Measurements from ENCODE around the gene SOX10. TPM values are rescaled to one million over a fixed set of nuclear protein-coding genes. Genes with fewer than 3 reads are reported as not detected.
A peak's percentile ranks its signal among the peaks of the same experiment; 100 is the strongest.

Gene SOX10
- total and polyA plus RNA-seq, 7 experiments from 2014 or later: not detected

DNA sequence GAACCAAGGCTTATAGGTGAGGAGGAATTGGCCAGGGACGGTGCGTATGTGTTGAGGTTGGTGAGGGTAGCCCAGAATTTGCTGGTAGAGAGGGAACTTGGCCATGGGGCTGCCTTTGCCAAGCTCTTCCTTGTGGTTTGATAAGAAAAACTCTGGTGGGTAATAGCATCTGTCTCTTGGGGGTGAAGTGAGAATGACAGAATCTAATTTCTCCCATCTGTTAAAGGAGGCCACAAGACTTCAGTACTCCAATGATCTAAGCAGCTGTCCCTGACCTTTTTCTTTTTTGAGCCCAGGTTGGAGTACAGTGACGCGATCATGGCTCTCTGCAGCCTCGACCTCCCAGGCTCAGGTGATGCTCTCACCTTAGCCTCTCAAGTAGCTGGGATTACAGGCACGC, 36.9 kb upstream of the SOX10 start:
- Mint-ChIP-seq H3K27me3 (no peaks in the 10 kb centered on the region), H3K27ac (peak overlapping the region in 1 of 9 donors; percentile 48), H3K36me3 (peaks cover 0 to 6% (median 0%) of the 10 kb centered on the region in 5 donors), H3K4me1 (peaks cover 0 to 7% (median 0%) of the 10 kb centered on the region in 7 donors), H3K4me3 (no peak overlapping the region), H3K9me3 (no peaks in the 10 kb centered on the region)
- intact Hi-C loops (cut with micrococcal nuclease): no loop called here
- Histone ChIP-seq H3K4me3 (ENCODE audit: low read length) (no peak overlapping the region), H3K9me3 (ENCODE audit: control insufficient read depth in 2 of 3, low read length in 3 of 3) (no peaks in the 10 kb centered on the region), H3K27ac (ENCODE audit: low read depth, low read length) (no peak overlapping the region), H3K4me1 (ENCODE audit: control insufficient read depth in 2 of 2, insufficient read depth in 2 of 2, low read length in 2 of 2) (no peaks in the 10 kb centered on the region), H3K36me3 (ENCODE audit: control insufficient read depth in 2 of 3, insufficient read depth in 3 of 3, low read length in 3 of 3) (no peaks in the 10 kb centered on the region), H3K27me3 (ENCODE audit: control insufficient read depth in 2 of 2, insufficient read depth in 2 of 2, low read length in 2 of 2) (no peaks in the 10 kb centered on the region)
- POLR2A ChIA-PET: no interaction called here
- DNase-seq: no peak
- CTCF ChIA-PET: no interaction called here
- no peak for ATAC-seq

- POLR2A ChIA-PET: no interaction called here
- ATAC-seq (no peak), DNase-seq (no peak)
- peak overlapping the region in 2 of 9 donors; percentile 4 to 71 for H3K27ac Mint-ChIP-seq
- no peaks in the 10 kb centered on the region for H3K27me3 Mint-ChIP-seq
- Histone ChIP-seq H3K4me3 (ENCODE audit: low read length) (no peak overlapping the region), H3K27ac (ENCODE audit: low read depth, low read length) (no peak overlapping the region), H3K27me3 (ENCODE audit: control insufficient read depth in 2 of 2, insufficient read depth in 2 of 2, low read length in 2 of 2) (no peaks in the 10 kb centered on the region), H3K9me3 (ENCODE audit: control insufficient read depth in 2 of 3, low read length in 3 of 3) (no peaks in the 10 kb centered on the region), H3K36me3 (ENCODE audit: control insufficient read depth in 2 of 3, insufficient read depth in 3 of 3, low read length in 3 of 3) (no peaks in the 10 kb centered on the region), H3K4me1 (ENCODE audit: control insufficient read depth in 2 of 2, insufficient read depth in 2 of 2, low read length in 2 of 2) (no peaks in the 10 kb centered on the region)
- H3K4me3 Mint-ChIP-seq: no peak overlapping the region
- no peaks in the 10 kb centered on the region for H3K9me3 Mint-ChIP-seq
- intact Hi-C loops (cut with micrococcal nuclease): no loop called here
- CTCF ChIA-PET: no interaction called here
- H3K4me1 Mint-ChIP-seq: peaks cover 0 to 7% (median 0%) of the 10 kb centered on the region in 7 donors
- H3K36me3 Mint-ChIP-seq: no peaks in the 10 kb centered on the region
Measured at GRCh38 chr22:38018938-38019827, 34.8 kb upstream of the SOX10 start.

DNA sequence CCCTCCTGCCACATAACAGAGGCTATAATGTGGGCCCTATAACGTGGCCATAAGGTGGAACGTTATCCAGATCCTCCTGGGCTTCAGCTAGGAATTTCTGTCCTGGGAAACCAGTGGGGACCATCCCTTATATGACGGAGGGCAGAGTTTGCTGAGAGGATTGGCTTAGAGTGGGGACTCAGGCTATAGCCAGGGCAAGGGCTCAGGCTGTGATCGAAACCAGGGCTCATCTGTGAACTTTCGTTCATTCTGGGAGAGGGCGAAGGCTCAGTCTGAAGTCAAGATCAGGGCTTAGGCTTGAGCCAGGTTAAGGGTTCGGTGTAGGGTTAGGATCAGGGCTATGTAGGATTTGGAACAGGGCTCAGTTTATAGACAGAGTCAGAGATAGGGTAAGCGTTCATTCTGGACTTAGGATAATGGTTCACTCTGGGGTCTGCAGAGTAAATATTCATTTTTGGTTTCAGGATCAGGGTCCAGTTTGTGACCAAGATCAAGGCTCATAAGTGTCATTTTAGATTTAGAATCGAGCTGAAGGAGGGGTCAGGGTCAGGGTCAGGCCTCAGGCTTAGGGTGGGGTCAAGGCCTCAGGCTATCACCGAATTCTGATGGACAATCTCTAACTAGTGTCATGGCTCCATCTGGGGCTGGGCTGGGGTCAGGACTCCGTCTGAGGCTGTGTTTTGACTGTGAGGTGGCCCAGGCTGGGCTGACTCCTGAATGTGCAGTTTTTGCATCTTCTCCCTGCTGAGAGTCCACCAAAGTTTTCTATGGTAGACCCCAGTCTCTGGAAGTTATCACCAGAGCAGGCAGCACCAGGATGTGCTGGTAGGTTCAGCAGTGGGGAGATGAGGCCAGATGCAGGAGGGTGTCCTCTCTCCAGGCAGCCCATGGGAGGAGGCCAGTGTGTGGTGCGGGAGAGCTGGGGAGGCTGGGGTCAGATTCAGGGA, 33.9 kb upstream of the SOX10 start:
- POLR2A ChIA-PET: no interaction called here
- Mint-ChIP-seq H3K27ac (peak overlapping the region in 2 of 9 donors; percentile 46 to 71), H3K9me3 (no peaks in the 10 kb centered on the region), H3K27me3 (no peaks in the 10 kb centered on the region), H3K36me3 (no peaks in the 10 kb centered on the region), H3K4me3 (no peak overlapping the region), H3K4me1 (peaks cover 0 to 7% (median 0%) of the 10 kb centered on the region in 7 donors)
- ATAC-seq: no peak
- CTCF ChIA-PET: no interaction called here
- Histone ChIP-seq H3K27me3 (ENCODE audit: control insufficient read depth in 2 of 2, insufficient read depth in 2 of 2, low read length in 2 of 2) (no peaks in the 10 kb centered on the region), H3K27ac (ENCODE audit: low read depth, low read length) (no peak overlapping the region), H3K4me1 (ENCODE audit: control insufficient read depth in 2 of 2, insufficient read depth in 2 of 2, low read length in 2 of 2) (no peaks in the 10 kb centered on the region), H3K9me3 (ENCODE audit: control insufficient read depth in 2 of 3, low read length in 3 of 3) (no peaks in the 10 kb centered on the region), H3K4me3 (ENCODE audit: low read length) (no peak overlapping the region), H3K36me3 (ENCODE audit: control insufficient read depth in 2 of 3, insufficient read depth in 3 of 3, low read length in 3 of 3) (no peaks in the 10 kb centered on the region)
- DNase-seq: no peak
- intact Hi-C loops (cut with micrococcal nuclease): no loop called here

- Histone ChIP-seq H3K9me3 (ENCODE audit: control insufficient read depth in 2 of 3, low read length in 3 of 3) (no peaks in the 10 kb centered on the region), H3K27ac (ENCODE audit: low read depth, low read length) (no peak overlapping the region), H3K4me1 (ENCODE audit: control insufficient read depth in 2 of 2, insufficient read depth in 2 of 2, low read length in 2 of 2) (no peaks in the 10 kb centered on the region), H3K4me3 (ENCODE audit: low read length) (no peak overlapping the region), H3K27me3 (ENCODE audit: control insufficient read depth in 2 of 2, insufficient read depth in 2 of 2, low read length in 2 of 2) (no peaks in the 10 kb centered on the region), H3K36me3 (ENCODE audit: control insufficient read depth in 2 of 3, insufficient read depth in 3 of 3, low read length in 3 of 3) (no peaks in the 10 kb centered on the region)
- peaks cover 0 to 7% (median 0%) of the 10 kb centered on the region in 7 donors for H3K4me1 Mint-ChIP-seq
- H3K36me3 Mint-ChIP-seq: no peaks in the 10 kb centered on the region
- no peak for DNase-seq
- ATAC-seq: no peak
- no peaks in the 10 kb centered on the region for H3K27me3 Mint-ChIP-seq
- CTCF ChIA-PET: no interaction called here
- no peaks in the 10 kb centered on the region for H3K9me3 Mint-ChIP-seq
- intact Hi-C loops (cut with micrococcal nuclease): no loop called here
- no peak overlapping the region for H3K4me3 Mint-ChIP-seq
- H3K27ac Mint-ChIP-seq: no peak overlapping the region
- POLR2A ChIA-PET: no interaction called here
Measured at GRCh38 chr22:38017272-38017920, 33.0 kb upstream of the SOX10 start.

- Histone ChIP-seq H3K4me3 (ENCODE audit: low read length) (no peak overlapping the region), H3K36me3 (ENCODE audit: control insufficient read depth in 2 of 3, insufficient read depth in 3 of 3, low read length in 3 of 3) (no peaks in the 10 kb centered on the region), H3K9me3 (ENCODE audit: control insufficient read depth in 2 of 3, low read length in 3 of 3) (no peaks in the 10 kb centered on the region), H3K27me3 (ENCODE audit: control insufficient read depth in 2 of 2, insufficient read depth in 2 of 2, low read length in 2 of 2) (no peaks in the 10 kb centered on the region), H3K4me1 (ENCODE audit: control insufficient read depth in 2 of 2, insufficient read depth in 2 of 2, low read length in 2 of 2) (no peaks in the 10 kb centered on the region), H3K27ac (ENCODE audit: low read depth, low read length) (no peak overlapping the region)
- H3K36me3 Mint-ChIP-seq: no peaks in the 10 kb centered on the region
- DNase-seq (no peak), ATAC-seq (no peak)
- ChIA-PET POLR2A (no interaction called here), CTCF (no interaction called here)
- H3K4me1 Mint-ChIP-seq: peaks cover 0 to 7% (median 0%) of the 10 kb centered on the region in 7 donors
- no peaks in the 10 kb centered on the region for H3K9me3 Mint-ChIP-seq
- no peaks in the 10 kb centered on the region for H3K27me3 Mint-ChIP-seq
- intact Hi-C loops (cut with micrococcal nuclease): no loop called here
- H3K27ac Mint-ChIP-seq: no peak overlapping the region
- H3K4me3 Mint-ChIP-seq: no peak overlapping the region
Measured at GRCh38 chr22:38016182-38017151, 32.1 kb upstream of the SOX10 start.

- POLR2A ChIA-PET: no interaction called here
- Mint-ChIP-seq H3K36me3 (no peaks in the 10 kb centered on the region), H3K4me3 (no peak overlapping the region), H3K27ac (no peak overlapping the region), H3K27me3 (no peaks in the 10 kb centered on the region), H3K9me3 (no peaks in the 10 kb centered on the region), H3K4me1 (peaks cover 0 to 7% (median 0%) of the 10 kb centered on the region in 7 donors)
- no peaks in the 10 kb centered on the region for H3K27me3 ChIP-seq (ENCODE audit: control insufficient read depth in 2 of 2, insufficient read depth in 2 of 2, low read length in 2 of 2)
- peaks cover 0 to 9% of the 10 kb centered on the region in 2 donors for H3K4me1 ChIP-seq (ENCODE audit: control insufficient read depth in 2 of 2, insufficient read depth in 2 of 2, low read length in 2 of 2)
- H3K27ac ChIP-seq (ENCODE audit: low read depth, low read length): no peak overlapping the region
- intact Hi-C loops (cut with micrococcal nuclease): no loop called here
- CTCF ChIA-PET: no interaction called here
- ATAC-seq (no peak), DNase-seq (no peak)
- H3K36me3 ChIP-seq (ENCODE audit: control insufficient read depth in 2 of 3, insufficient read depth in 3 of 3, low read length in 3 of 3): no peaks in the 10 kb centered on the region
- H3K9me3 ChIP-seq (ENCODE audit: control insufficient read depth in 2 of 3, low read length in 3 of 3): no peaks in the 10 kb centered on the region
- no peak overlapping the region for H3K4me3 ChIP-seq (ENCODE audit: low read length)
Measured at GRCh38 chr22:38014083-38014482, 29.7 kb upstream of the SOX10 start.
